GM19238 (cell line): ENCODE measurements around the gene TMEM140.
A peak's percentile ranks its signal among the peaks of the same experiment; 100 is the strongest.
"Not testable (repeated sequence)": the region's sequence is repeated elsewhere in the genome, so short reads cannot be mapped to it uniquely, and the experiment has no call there.

Source experiments
- DNase-seq: peaks from one replicate; pipeline ENCODE4 v3.0.0; 2011; ENCODE audit warnings: low spot score; ENCODE audit not compliant: insufficient read length

Gene TMEM140

GRCh38 chr7:135171581-135172291, 23.9 kb downstream of the TMEM140 start:
- DNase-seq: not testable (repeated sequence)

- not testable (repeated sequence) for DNase-seq
Observed at GRCh38 chr7:135173916-135174315, 26.0 kb downstream of the TMEM140 start.

- no peak for DNase-seq
Observed at GRCh38 chr7:135174941-135175340, 27.1 kb downstream of the TMEM140 start.

- no peak for DNase-seq
Observed at GRCh38 chr7:135175931-135176330, 28.1 kb downstream of the TMEM140 start.

GRCh38 chr7:135177028-135177696, 29.3 kb downstream of the TMEM140 start:
- no peak for DNase-seq

- DNase-seq: no peak
Observed at GRCh38 chr7:135178364-135178763, 30.5 kb downstream of the TMEM140 start.

- no peak for DNase-seq
Observed at GRCh38 chr7:135179321-135179925, 31.6 kb downstream of the TMEM140 start.

GRCh38 chr7:135180122-135180521, 32.2 kb downstream of the TMEM140 start:
- no peak for DNase-seq

GRCh38 chr7:135181261-135181928, 33.5 kb downstream of the TMEM140 start:
- DNase-seq: no peak

- no peak for DNase-seq
Observed at GRCh38 chr7:135181929-135182678, 34.2 kb downstream of the TMEM140 start.

- no peak for DNase-seq
Observed at GRCh38 chr7:135183478-135183877, 35.6 kb downstream of the TMEM140 start.

GRCh38 chr7:135184254-135184841, 36.5 kb downstream of the TMEM140 start:
- DNase-seq: no peak

GRCh38 chr7:135185471-135186260, 37.8 kb downstream of the TMEM140 start:
- no peak for DNase-seq

GRCh38 chr7:135186261-135186540, 38.3 kb downstream of the TMEM140 start:
- DNase-seq: no peak

- DNase-seq: peak; percentile 35
Observed at GRCh38 chr7:135186841-135187253, 39.0 kb downstream of the TMEM140 start.

GRCh38 chr7:135188298-135188984, 40.6 kb downstream of the TMEM140 start:
- DNase-seq: no peak

GRCh38 chr7:135189221-135189662, 41.4 kb downstream of the TMEM140 start:
- DNase-seq: no peak

- DNase-seq: no peak
Observed at GRCh38 chr7:135189961-135190360, 42.1 kb downstream of the TMEM140 start.

GRCh38 chr7:135190703-135191102, 42.8 kb downstream of the TMEM140 start:
- DNase-seq: no peak
